ENCODE data around the gene ZCCHC24. TPM values are rescaled to one million over a fixed set of nuclear protein-coding genes. Genes with fewer than 3 reads are reported as not detected.

ZCCHC24 gene
- 43.5 TPM for total RNA-seq
- polyA plus RNA-seq, result 98.2 TPM

DNA sequence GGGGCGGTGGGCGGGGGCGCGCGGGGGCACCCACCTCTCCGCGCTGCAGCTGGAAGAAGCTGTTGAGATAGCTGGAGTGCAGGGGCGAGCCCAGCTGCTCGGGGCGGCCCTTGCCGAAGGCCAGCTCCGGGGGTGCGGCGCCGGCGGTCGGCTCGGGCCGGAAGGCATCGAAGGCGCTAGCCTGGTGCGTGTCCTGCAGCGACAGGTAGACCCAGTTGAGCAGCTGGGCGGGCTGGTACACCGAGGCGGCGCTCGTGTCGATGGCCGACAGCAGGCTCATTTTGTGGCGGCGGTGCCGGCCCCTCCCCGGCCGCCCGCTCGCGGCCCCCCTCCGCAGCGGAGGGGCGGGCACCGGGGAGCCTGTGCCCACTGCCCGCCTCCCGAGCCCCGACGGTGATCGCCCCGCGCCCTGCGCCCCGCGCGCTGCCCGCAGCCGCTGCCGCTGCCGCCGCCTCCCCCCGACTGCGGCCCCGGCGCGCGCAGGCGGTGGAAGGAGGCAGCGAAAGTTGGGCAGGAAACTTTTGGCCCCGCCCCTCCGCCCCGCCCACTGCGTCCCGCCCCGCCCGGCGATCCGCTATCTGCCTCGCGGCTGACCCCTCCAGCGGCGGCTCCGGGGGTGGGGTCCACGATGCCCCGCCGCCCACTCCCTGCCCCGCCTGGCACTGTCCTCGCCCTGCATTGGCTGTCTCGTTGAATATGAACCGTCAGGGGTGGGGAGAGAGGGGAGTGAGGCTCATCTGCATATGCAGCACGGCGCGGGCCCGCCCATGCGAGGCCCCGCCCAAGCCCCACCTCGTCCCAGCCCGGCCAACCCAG lies at the start of gene ZCCHC24:
TSS of gene ZCCHC24 (minus strand) at position 464 of the 816 bp plus-strand sequence. CDS start at position 280, 184 bp downstream.
- Histone ChIP-seq H3K4me1 (ENCODE audit: insufficient read depth) (no peaks in the 10 kb centered on the region), H3K4me3 (ENCODE audit: low read depth, low read length) (peak within 1 kb of the TSS; percentile 81), H3K27ac (ENCODE audit: low read depth) (peak within 1 kb of the TSS; percentile 89), H3K36me3 (ENCODE audit: insufficient read depth) (no peaks in the 10 kb centered on the region)
- peak; percentile 94 for DNase-seq (ENCODE audit: extremely low spot score)
- WGBS, result 1% methylated on average over 95 of the region's 95 CpGs

DNA sequence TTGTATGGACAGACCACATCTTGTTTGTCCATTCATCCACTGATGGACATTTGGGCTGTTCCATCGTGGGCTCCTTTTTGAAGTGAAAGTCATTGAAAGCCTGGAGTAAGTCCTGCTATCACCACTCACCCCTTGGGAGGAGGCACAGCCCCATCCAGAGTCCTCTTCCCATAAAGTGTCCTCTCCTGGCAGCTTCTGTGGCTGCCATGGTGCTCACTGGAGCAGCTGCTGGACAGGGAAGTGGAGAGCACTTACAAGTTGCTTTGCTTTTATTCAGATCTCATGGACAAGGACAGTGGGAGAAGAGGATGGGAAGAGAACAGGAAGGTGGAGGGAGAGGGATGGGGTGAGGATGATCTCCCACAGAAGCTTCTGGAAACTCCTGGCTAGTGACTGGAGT lies 48.4 kb upstream of the ZCCHC24 start:
- H3K4me1 ChIP-seq (ENCODE audit: insufficient read depth), result no peaks in the 10 kb centered on the region
- no peak overlapping the region for H3K27ac ChIP-seq (ENCODE audit: low read depth)
- 74% methylated on average over 1 of the region's 1 CpG for WGBS
- no peak overlapping the region for H3K4me3 ChIP-seq (ENCODE audit: low read depth, low read length)
- H3K36me3 ChIP-seq (ENCODE audit: insufficient read depth), result no peaks in the 10 kb centered on the region
- no peak for DNase-seq (ENCODE audit: extremely low spot score)

DNA sequence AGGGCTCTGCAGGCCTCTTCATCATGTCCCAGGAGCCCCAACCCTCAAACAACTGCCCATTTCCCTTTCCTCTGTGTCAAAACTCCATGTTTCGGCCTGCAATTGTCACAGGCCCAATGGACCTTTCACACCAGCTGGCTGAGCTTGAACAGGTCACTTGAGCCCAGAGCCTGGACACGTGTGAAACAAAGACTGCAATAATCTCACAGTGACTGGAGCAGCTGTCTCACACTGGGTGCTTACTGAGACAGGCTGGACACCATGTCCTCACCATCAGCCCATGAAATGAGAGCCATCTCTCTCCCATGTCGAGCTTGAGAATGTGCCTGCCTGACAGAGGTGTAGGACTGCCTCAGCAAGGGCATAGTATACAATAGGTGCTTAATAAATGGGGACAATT lies 47.4 kb upstream of the ZCCHC24 start:
- WGBS, result 80% methylated on average over 3 of the region's 3 CpGs
- no peak overlapping the region for H3K4me3 ChIP-seq (ENCODE audit: low read depth, low read length)
- no peaks in the 10 kb centered on the region for H3K4me1 ChIP-seq (ENCODE audit: insufficient read depth)
- H3K36me3 ChIP-seq (ENCODE audit: insufficient read depth), result no peaks in the 10 kb centered on the region
- no peak for DNase-seq (ENCODE audit: extremely low spot score)
- no peak overlapping the region for H3K27ac ChIP-seq (ENCODE audit: low read depth)

DNA sequence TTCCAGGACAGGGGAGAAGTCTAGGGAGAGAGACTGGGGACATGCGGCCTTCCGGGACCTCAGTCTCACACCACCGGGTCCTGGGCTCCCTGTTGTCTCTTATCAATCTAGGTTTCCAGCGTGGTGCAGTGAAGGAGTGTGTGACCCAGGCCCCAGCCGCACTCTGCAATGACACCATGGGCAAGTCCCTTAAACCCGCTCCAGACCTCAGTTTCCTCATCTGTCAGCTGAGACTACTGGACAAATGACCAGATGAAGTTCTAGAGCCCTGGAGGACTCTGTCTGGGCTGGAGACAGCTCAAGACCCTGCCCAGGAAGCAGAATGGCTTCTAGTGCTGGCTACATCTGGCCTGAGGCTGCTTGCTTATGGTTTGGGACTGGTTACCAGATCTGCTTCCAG lies 46.8 kb upstream of the ZCCHC24 start:
- H3K4me3 ChIP-seq (ENCODE audit: low read depth, low read length), result no peak overlapping the region
- no peak for DNase-seq (ENCODE audit: extremely low spot score)
- no peaks in the 10 kb centered on the region for H3K36me3 ChIP-seq (ENCODE audit: insufficient read depth)
- WGBS, result 99% methylated on average over 6 of the region's 6 CpGs
- no peak overlapping the region for H3K27ac ChIP-seq (ENCODE audit: low read depth)
- no peaks in the 10 kb centered on the region for H3K4me1 ChIP-seq (ENCODE audit: insufficient read depth)

DNA sequence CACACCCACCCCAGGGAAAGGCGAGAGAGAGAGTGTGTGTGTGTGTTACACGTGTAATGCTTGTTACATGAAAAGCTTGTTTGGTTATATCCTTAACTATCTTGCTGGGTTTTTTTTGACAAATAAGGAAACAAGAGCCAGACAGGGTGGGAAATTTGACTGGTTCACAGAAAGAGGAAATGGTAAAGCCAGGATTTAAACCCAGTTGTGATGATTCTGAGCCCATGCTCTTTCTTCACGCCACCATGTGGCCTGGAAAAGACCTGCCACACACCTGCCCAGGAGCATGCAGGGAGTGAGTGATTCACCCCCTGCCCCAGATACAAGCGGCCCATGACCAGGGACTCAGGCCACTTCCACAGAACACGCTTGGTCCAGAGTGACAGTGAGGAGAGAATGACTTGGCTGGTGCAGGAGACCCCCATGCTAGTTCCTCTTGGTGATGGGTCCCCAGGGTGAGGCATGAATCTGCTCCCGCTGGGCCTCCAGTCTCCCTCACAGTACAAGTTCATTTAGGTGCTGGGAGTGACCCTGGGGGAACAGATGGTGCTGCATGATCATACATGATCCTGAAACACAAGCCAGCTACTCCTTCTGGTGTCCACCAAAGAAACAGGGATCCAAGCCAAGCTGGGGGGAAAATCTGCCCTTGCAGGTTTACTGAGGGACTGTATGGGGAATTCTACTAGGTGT lies 45.9 kb upstream of the ZCCHC24 start:
- WGBS, result 85% methylated on average over 6 of the region's 6 CpGs

DNA sequence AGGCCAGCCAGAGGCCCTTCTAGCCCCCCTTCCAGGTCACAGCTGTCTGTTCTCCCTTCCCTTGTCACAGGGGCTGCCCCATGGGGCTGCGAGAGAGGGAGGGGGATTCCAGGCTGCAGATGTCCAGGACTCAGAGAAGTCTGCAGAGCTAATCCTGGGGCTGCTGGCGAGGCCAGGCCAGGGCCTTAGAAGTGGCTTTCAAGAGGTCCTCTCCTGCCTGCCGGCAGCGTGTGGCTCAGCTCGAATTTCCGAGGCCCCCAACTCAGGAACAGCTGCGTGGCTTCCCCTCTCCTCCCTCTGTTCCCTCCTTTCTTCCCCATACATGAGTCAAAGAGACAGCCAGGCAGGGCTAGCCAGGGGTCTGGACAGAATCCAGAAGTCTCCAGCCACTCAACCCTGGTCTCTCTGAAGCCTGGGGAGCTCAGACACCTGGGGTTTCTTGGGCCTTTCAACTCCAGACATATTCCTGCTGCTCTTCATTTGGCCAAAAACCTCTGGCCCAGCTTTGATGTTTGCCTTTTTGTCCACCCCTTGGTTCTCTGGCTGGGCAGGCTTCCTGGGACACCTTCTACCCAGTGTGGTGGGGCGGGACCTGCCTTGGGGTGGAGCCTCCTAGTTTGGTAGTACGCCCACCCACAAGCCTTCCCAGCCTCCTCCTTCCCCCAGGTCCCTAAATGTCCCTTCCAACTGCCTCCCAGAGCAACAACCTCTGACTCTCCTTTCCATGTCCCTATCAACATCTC lies 45.1 kb upstream of the ZCCHC24 start:
- DNase-seq (ENCODE audit: extremely low spot score), result peak; percentile 63
- Histone ChIP-seq H3K4me3 (ENCODE audit: low read depth, low read length) (no peak overlapping the region), H3K27ac (ENCODE audit: low read depth) (peak overlapping the region; percentile 38), H3K36me3 (ENCODE audit: insufficient read depth) (no peaks in the 10 kb centered on the region), H3K4me1 (ENCODE audit: insufficient read depth) (no peaks in the 10 kb centered on the region)
- WGBS, result 60% methylated on average over 9 of the region's 9 CpGs

More for the DNA sequence above, 45.9 kb upstream of the ZCCHC24 start:
- Histone ChIP-seq H3K4me1 (ENCODE audit: insufficient read depth) (no peaks in the 10 kb centered on the region), H3K36me3 (ENCODE audit: insufficient read depth) (no peaks in the 10 kb centered on the region), H3K4me3 (ENCODE audit: low read depth, low read length) (no peak overlapping the region), H3K27ac (ENCODE audit: low read depth) (no peak overlapping the region)
- no peak for DNase-seq (ENCODE audit: extremely low spot score)

DNA sequence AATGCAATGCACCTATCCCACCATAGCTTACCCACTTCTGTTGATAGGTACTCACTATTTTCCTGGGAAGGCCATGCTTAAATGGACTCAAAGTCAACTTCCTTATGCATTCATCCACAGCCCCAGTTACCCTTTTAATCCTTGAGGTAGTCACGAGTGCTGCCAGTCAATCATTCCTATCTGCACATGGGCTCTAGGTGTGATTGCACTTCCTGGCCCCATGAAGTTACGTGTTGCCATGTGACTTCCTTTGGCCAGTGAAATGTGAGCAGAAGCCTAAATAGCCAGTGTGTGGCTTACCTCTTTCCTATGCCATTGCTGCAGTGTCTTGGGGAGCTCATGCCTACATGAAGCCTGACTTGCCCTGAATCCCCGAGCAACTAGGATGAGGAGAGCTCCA lies 43.4 kb upstream of the ZCCHC24 start:
- H3K4me3 ChIP-seq (ENCODE audit: low read depth, low read length), result no peak overlapping the region
- WGBS, result 86% methylated on average over 3 of the region's 3 CpGs
- no peaks in the 10 kb centered on the region for H3K4me1 ChIP-seq (ENCODE audit: insufficient read depth)
- no peak overlapping the region for H3K27ac ChIP-seq (ENCODE audit: low read depth)
- H3K36me3 ChIP-seq (ENCODE audit: insufficient read depth), result no peaks in the 10 kb centered on the region
- DNase-seq (ENCODE audit: extremely low spot score), result no peak

DNA sequence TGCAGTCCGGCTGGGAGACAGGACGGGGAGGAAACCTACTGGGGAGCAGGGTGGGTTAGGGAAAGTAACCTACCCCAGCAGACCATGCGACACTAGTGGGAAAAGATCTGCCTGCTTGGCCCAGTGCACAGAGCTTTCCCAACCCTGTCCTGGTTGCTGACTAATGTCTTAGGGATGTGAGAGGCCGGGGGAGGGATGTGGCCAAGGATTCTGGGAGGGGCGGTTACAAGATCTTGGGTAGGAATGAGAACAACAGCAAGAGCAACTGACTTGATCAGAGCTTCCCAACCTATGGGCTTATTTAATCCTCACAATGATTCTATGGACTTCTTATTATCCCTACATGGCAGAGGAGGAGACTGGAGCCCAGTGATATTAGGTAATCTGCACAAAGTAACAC lies 42.9 kb upstream of the ZCCHC24 start:
- WGBS, result 33% methylated on average over 5 of the region's 5 CpGs
- no peaks in the 10 kb centered on the region for H3K4me1 ChIP-seq (ENCODE audit: insufficient read depth)
- DNase-seq (ENCODE audit: extremely low spot score), result no peak

DNA sequence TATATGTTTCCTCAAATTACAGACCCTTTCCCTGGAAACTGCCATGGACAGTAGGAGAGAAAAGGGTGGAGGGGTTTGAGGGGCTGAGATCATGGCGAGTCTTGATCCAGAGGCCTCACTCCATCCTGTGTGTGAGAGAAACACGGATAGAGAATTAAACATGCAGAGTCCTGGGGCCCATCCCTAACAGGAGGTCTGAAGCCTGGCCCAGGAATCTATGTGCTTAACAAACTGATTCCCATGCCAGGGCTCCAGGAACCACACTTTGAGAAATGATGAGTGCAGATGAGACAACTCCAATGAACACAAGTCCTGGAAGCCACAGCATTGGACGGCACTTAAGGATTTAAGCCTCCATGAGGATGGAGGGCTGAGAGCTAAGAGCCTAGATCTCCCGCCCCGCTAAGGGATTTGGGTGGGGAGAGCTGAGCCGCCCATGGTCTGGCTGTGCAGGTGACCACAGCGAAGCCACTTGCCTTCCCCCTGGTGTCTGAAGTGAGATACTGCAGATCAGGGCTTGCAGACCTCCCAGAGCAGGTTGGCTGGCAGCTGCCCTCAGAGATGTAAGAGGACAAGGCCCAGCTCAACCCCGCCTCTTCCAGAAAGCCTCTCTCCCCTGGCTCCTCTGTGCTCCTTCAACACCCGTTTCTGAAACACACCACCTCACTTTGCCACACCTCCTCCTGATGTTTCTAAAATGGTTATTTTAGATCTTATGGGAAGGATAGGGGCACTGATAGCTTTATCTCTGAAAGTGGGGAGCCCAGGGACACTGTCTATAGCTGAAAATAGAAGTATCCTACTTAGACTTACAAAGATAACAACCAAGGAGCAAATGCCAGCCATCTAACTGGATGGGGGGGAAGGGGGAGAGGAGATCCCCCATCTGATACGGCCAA lies 42.1 kb upstream of the ZCCHC24 start:
- no peaks in the 10 kb centered on the region for H3K4me1 ChIP-seq (ENCODE audit: insufficient read depth)
- WGBS, result 58% methylated on average over 10 of the region's 10 CpGs
- H3K4me3 ChIP-seq (ENCODE audit: low read depth, low read length), result no peak overlapping the region
- no peak for DNase-seq (ENCODE audit: extremely low spot score)
- H3K27ac ChIP-seq (ENCODE audit: low read depth), result no peak overlapping the region
- no peaks in the 10 kb centered on the region for H3K36me3 ChIP-seq (ENCODE audit: insufficient read depth)

More for the DNA sequence above, 42.9 kb upstream of the ZCCHC24 start:
- Histone ChIP-seq H3K36me3 (ENCODE audit: insufficient read depth) (no peaks in the 10 kb centered on the region), H3K27ac (ENCODE audit: low read depth) (no peak overlapping the region), H3K4me3 (ENCODE audit: low read depth, low read length) (no peak overlapping the region)

DNA sequence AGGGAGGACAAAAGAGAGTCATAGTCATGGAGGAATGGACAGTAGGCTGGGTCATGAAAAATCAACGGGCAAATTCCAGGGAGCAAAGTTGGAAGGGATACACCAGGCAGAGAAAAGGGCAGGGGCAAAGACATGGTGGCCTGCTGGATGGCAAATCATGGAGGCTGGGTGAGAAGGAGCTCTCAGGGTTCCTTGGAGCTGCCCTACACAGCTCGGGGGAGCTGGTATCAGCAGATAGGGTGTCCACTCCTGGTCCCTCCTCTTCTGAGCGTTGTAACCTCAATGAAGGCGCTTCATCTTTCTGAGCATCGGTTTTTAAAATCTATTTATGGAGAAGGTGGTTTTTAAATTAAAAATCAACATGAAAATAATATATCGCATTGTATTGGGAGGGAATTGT lies 39.1 kb upstream of the ZCCHC24 start:
- no peak for DNase-seq (ENCODE audit: extremely low spot score)
- no peak overlapping the region for H3K27ac ChIP-seq (ENCODE audit: low read depth)
- 86% methylated on average over 6 of the region's 6 CpGs for whole genome bisulfite sequencing

DNA sequence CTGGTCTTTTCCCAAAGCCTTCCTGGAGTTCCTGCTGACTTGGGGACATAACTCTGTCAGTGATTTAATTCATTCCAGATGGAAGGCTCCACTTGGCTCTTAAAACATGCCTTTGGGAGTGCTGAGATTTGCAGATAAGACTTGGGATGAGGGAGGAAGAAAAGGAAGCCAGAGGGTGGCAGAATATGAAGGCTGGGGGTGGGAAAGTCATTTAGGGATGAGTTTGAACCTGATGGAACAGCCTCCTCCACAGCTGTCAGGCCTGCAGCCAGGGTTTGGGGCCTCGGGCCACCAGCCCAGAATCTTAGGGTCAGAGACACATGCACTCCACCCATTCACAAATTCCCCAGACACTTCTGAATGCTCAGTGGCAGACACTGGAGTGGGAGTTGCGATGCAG lies 38.5 kb upstream of the ZCCHC24 start:
- Histone ChIP-seq H3K4me1 (ENCODE audit: insufficient read depth) (no peaks in the 10 kb centered on the region), H3K36me3 (ENCODE audit: insufficient read depth) (no peaks in the 10 kb centered on the region), H3K27ac (ENCODE audit: low read depth) (no peak overlapping the region), H3K4me3 (ENCODE audit: low read depth, low read length) (no peak overlapping the region)
- peak; percentile 64 for DNase-seq (ENCODE audit: extremely low spot score)
- 40% methylated on average over 2 of the region's 2 CpGs for WGBS

More for the DNA sequence above, 39.1 kb upstream of the ZCCHC24 start:
- Histone ChIP-seq H3K4me3 (ENCODE audit: low read depth, low read length) (no peak overlapping the region), H3K36me3 (ENCODE audit: insufficient read depth) (no peaks in the 10 kb centered on the region), H3K4me1 (ENCODE audit: insufficient read depth) (no peaks in the 10 kb centered on the region)

DNA sequence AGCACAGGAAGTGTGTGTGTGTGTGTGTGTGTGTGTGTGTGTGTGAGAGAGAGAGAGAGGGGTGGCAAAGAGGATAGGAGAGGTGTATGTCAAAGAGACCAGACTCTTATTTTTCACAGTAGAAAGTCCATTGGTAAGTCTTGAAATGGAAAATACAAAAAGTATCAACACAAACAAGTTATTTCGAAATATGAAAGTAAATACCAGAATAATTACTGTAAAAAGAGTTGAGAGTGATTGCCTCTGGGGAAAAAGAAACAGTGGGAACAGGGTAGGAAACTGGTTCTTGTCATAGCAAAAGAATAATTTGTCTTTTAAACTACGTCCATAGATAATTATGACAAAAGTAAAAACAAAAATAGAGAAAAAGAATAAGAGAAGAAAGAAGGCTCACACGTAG lies 37.9 kb upstream of the ZCCHC24 start:
- Histone ChIP-seq H3K4me1 (ENCODE audit: insufficient read depth) (no peaks in the 10 kb centered on the region), H3K27ac (ENCODE audit: low read depth) (no peak overlapping the region), H3K4me3 (ENCODE audit: low read depth, low read length) (no peak overlapping the region), H3K36me3 (ENCODE audit: insufficient read depth) (no peaks in the 10 kb centered on the region)
- 76% methylated on average over 3 of the region's 3 CpGs for WGBS
- no peak for DNase-seq (ENCODE audit: extremely low spot score)

DNA sequence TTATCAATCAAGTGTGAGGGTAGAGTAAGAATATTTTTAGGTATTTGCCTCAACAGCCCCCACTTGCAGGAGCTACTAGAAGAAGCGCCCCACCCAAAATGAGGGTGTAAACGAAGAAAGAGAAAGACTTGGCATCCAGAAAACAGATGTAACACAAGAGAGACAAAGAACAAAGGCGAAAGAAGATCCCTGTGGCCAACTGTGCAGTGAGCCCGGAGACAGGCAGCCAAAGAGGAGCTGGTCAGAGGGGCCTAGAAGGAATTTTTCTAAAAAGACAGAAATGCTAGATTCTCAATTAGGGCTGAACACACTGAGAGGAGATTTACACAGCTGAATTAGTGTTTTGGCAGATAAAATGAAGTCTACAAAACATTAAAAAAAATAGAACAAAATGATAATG lies 37.3 kb upstream of the ZCCHC24 start:
- Histone ChIP-seq H3K36me3 (ENCODE audit: insufficient read depth) (no peaks in the 10 kb centered on the region), H3K4me3 (ENCODE audit: low read depth, low read length) (no peak overlapping the region), H3K4me1 (ENCODE audit: insufficient read depth) (no peaks in the 10 kb centered on the region), H3K27ac (ENCODE audit: low read depth) (no peak overlapping the region)
- no peak for DNase-seq (ENCODE audit: extremely low spot score)
- WGBS, result 76% methylated on average over 4 of the region's 4 CpGs

Data from urinary bladder (tissue), 4 donors.